Neural cell (in vitro differentiated cells): Measurements from ENCODE around the gene UNC45A.

Source experiments
- EP300 ChIP-seq: fragments of 450-650 bp; conservative IDR thresholded peaks from 2 replicates; pipeline ENCODE4 v1.6.1; 2014; ENCODE audit warnings: antibody characterized with exemption, mild to moderate bottlenecking, moderate library complexity; ENCODE audit not compliant: poor library complexity, severe bottlenecking
- EZH2 ChIP-seq: fragments of 200-600, 300-800 bp; shearing (Covaris generic), sonication (generic); IDR thresholded peaks from 2 replicates; pipeline ENCODE4 v1.6.1; 2014; ENCODE audit warnings: antibody characterized with exemption, low read length, borderline replicate concordance, mild to moderate bottlenecking; ENCODE audit not compliant: insufficient read depth, poor library complexity, severe bottlenecking
- MXI1 ChIP-seq: fragments of 450-650 bp; conservative IDR thresholded peaks from 2 replicates; pipeline ENCODE4 v1.6.1; 2014; ENCODE audit warnings: antibody characterized with exemption, mild to moderate bottlenecking; ENCODE audit not compliant: poor library complexity, severe bottlenecking
- POLR2AphosphoS5 ChIP-seq: IDR thresholded peaks from 2 replicates; pipeline ENCODE4 v1.6.1; 2012
- RAD21 ChIP-seq: fragments of 450-650 bp; conservative IDR thresholded peaks from 2 replicates; pipeline ENCODE4 v1.6.1; 2014; ENCODE audit warnings: antibody characterized with exemption, mild to moderate bottlenecking, moderate library complexity
- REST ChIP-seq: IDR thresholded peaks from 2 replicates; pipeline ENCODE4 v1.6.1; 2012; ENCODE audit warnings: borderline replicate concordance
- TAF1 ChIP-seq: IDR thresholded peaks from 2 replicates; pipeline ENCODE4 v1.6.1; 2012; ENCODE audit warnings: low read depth
- TF ChIP-seq, protein P1 (sequence below): fragments of 450-650 bp; IDR thresholded peaks from 2 replicates; pipeline ENCODE4 v1.5.1; 2014; ENCODE audit warnings: antibody characterized with exemption, mild to moderate bottlenecking, moderate library complexity; ENCODE audit not compliant: poor library complexity, severe bottlenecking

DNA sequence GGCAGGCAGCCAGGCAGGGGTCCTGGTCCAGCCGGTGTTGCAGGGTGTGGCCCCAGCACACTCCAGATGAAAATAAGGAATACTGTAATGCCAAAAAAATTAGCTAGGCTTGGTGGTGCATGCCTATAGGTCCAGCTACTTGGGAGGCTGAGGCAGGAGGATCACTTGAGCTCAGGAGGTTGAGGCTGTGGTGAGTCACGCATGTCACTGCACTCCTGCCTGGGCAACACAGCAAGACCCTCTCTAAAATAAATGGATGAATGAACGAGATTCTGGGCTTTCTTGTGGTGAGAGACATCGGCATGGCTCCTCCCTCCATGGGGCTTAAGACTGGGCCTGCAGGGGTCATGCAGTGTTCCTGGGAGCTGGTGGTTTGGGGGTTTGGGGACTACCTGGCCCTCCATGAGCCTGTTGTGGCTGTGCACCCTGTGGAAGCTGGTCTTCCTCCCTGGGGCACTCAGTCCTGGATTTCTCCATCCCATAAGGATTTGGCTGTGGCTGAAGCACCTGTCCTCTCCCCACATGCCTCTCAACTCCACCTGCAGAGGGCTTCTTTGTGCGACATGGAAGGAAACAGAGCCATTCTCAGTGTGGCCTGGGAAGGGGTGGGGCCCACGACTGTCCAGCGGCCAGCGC lies 12.0 kb downstream of the UNC45A start:
- TF ChIP-seq EZH2 (no peak), POLR2AphosphoS5 (no peak), EP300 (no peak), RAD21 (no peak), REST (no peak), MXI1 (no peak), TAF1 (no peak)
- TF ChIP-seq, protein P1, sequence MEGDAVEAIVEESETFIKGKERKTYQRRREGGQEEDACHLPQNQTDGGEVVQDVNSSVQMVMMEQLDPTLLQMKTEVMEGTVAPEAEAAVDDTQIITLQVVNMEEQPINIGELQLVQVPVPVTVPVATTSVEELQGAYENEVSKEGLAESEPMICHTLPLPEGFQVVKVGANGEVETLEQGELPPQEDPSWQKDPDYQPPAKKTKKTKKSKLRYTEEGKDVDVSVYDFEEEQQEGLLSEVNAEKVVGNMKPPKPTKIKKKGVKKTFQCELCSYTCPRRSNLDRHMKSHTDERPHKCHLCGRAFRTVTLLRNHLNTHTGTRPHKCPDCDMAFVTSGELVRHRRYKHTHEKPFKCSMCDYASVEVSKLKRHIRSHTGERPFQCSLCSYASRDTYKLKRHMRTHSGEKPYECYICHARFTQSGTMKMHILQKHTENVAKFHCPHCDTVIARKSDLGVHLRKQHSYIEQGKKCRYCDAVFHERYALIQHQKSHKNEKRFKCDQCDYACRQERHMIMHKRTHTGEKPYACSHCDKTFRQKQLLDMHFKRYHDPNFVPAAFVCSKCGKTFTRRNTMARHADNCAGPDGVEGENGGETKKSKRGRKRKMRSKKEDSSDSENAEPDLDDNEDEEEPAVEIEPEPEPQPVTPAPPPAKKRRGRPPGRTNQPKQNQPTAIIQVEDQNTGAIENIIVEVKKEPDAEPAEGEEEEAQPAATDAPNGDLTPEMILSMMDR: no peak
